HepG2 (cell line): ENCODE measurements around the gene FAM124A. TPM values are rescaled to one million over a fixed set of nuclear protein-coding genes. Genes with fewer than 3 reads are reported as not detected.

ENCODE experiments used
- ATAC-seq: fragments of 200-7000 bp; cut with Tn5 transposase; 3 replicates; pipeline ENCODE4 v1.9.1; 2020; ENCODE audit warnings: mild to moderate bottlenecking, moderate library complexity
- BruUV-seq: library from RNA; stranded (reverse); fragments of 400-500 nt; replicated peaks from 2 replicates; lab custom pipeline; 2021; lab: Mats Ljungman, UMichigan
- CTCF ChIA-PET: fragments of 300-600 bp; formaldehyde crosslinking; extraction: SDS; loops from one replicate; lab custom pipeline; 2021; ENCODE audit warnings: low total read pairs, inconsistent platforms, low intra/inter-chr PET ratio; lab: Yijun Ruan, JAX
- POLR2A ChIA-PET: fragments of 350-600 bp; sonication (Branson Sonifier 250); formaldehyde crosslinking; loops from one replicate; lab custom pipeline; 2020; ENCODE audit warnings: antibody characterized with exemption, inconsistent platforms; lab: Yijun Ruan, JAX
- DNase-seq: peaks from one replicate; pipeline ENCODE4 v3.0.0-alpha.2; 2015; ENCODE audit warnings: low spot score
- FAIRE-seq: peaks from 3 replicates; lab custom pipeline; 2011; peaks lifted over from hg19 to GRCh38; lab: Jason Lieb, UNC
- H2AFZ ChIP-seq: one replicate; pipeline ENCODE4 v1.6.1; 2011; ENCODE audit warnings: low read length, inconsistent platforms
- H3K27ac ChIP-seq: fragments of 300-600 bp; 3 replicates; pipeline ENCODE4 v1.8.0; 2011; ENCODE audit warnings: mixed run types, mild to moderate bottlenecking, mixed read lengths, low read length, inconsistent platforms; ENCODE audit not compliant: insufficient read depth; ENCODE audit errors: extremely low read length
- H3K27me3 ChIP-seq, 2 experiments: fragments of 200-600 bp in 1 of 2; 2 replicates in 1 of 2; 3 replicates in 1 of 2; pipeline versions ENCODE4 v1.6.0 to v1.8.0; 2011; ENCODE audit warnings: low read length in 2 of 2, mild to moderate bottlenecking in 2 of 2, moderate library complexity in 2 of 2, inconsistent platforms in 1 of 2; ENCODE audit not compliant: insufficient read depth in 2 of 2, control insufficient read depth in 1 of 2
- H3K36me3 ChIP-seq, 2 experiments: fragments of 200-600 bp in 1 of 2; replicated peaks in 1 of 2; 2 replicates in 1 of 2; 3 replicates in 1 of 2; pipeline versions ENCODE4 v1.5.1 to v1.8.0; 2011; ENCODE audit warnings: low read length in 2 of 2, inconsistent platforms in 1 of 2; ENCODE audit not compliant: insufficient read depth in 2 of 2, control insufficient read depth in 1 of 2
- H3K4me1 ChIP-seq: 2 replicates; pipeline ENCODE4 v1.5.1; 2012; ENCODE audit warnings: low read length, inconsistent platforms; ENCODE audit not compliant: insufficient read depth
- H3K4me2 ChIP-seq: 2 replicates; pipeline ENCODE4 v1.6.0; 2011; ENCODE audit warnings: low read depth, low read length, inconsistent platforms
- H3K4me3 ChIP-seq, 3 experiments: fragments of 200-600 bp in 1 of 3; sonication (generic), shearing (Covaris generic) in 1 of 3; replicated peaks in 1 of 3; 2 replicates each; pipeline ENCODE4 v1.5.1; 2011 to 2016; ENCODE audit warnings: low read length in 3 of 3, inconsistent platforms in 2 of 3, low read depth in 2 of 3, mild to moderate bottlenecking in 2 of 3, control low read depth in 1 of 3, mixed read lengths in 1 of 3; ENCODE audit not compliant: insufficient read depth in 1 of 3
- H3K79me2 ChIP-seq: one replicate; pipeline ENCODE4 v1.6.1; 2011; ENCODE audit warnings: low read length, inconsistent platforms; ENCODE audit not compliant: insufficient read depth
- H3K9ac ChIP-seq: 2 replicates; pipeline ENCODE4 v1.6.0; 2011; ENCODE audit warnings: mild to moderate bottlenecking, low read depth, low read length, inconsistent platforms; ENCODE audit not compliant: insufficient read depth
- H3K9me3 ChIP-seq: 2 replicates; pipeline ENCODE4 v1.5.1; 2012; ENCODE audit warnings: mild to moderate bottlenecking, low read length
- H4K20me1 ChIP-seq: 2 replicates; pipeline ENCODE4 v1.6.0; 2011; ENCODE audit warnings: inconsistent platforms, mild to moderate bottlenecking, low read length, moderate library complexity; ENCODE audit not compliant: insufficient read depth
- ATRX ChIP-seq: sonication (generic); formaldehyde crosslinking; IDR thresholded peaks from 2 replicates; pipeline ENCODE4 v1.4.0; 2020; ENCODE audit warnings: missing genetic modification reagents, borderline replicate concordance
- CAMTA2 ChIP-seq: sonication (generic); formaldehyde crosslinking; IDR thresholded peaks from 2 replicates; pipeline ENCODE4 v1.4.0; 2020; ENCODE audit warnings: mild to moderate bottlenecking, missing genetic modification reagents, borderline replicate concordance
- RELA ChIP-seq: sonication (generic); formaldehyde crosslinking; IDR thresholded peaks from 2 replicates; pipeline ENCODE4 v1.4.0; 2020; ENCODE audit warnings: missing genetic modification reagents
- SIN3B ChIP-seq: fragments of 150-350 bp; IDR thresholded peaks from 2 replicates; pipeline ENCODE4 v1.6.1; 2014; ENCODE audit warnings: low read length
- ZNF160 ChIP-seq: sonication (generic); formaldehyde crosslinking; IDR thresholded peaks from 2 replicates; pipeline ENCODE4 v1.8.0; 2022; ENCODE audit warnings: mild to moderate bottlenecking, inconsistent platforms, missing genetic modification reagents
- ZNF34 ChIP-seq: sonication (generic); formaldehyde crosslinking; IDR thresholded peaks from 2 replicates; pipeline ENCODE4 v1.4.0; 2020; ENCODE audit warnings: mild to moderate bottlenecking, missing genetic modification reagents, borderline replicate concordance
- ZNF460 ChIP-seq: sonication (generic); formaldehyde crosslinking; IDR thresholded peaks from 2 replicates; pipeline ENCODE4 v1.5.1; 2020; ENCODE audit warnings: missing genetic modification reagents, mild to moderate bottlenecking, borderline replicate concordance
- ZNF468 ChIP-seq: sonication (generic); formaldehyde crosslinking; IDR thresholded peaks from 2 replicates; pipeline ENCODE4 v1.8.0; 2022; ENCODE audit warnings: mild to moderate bottlenecking, moderate library complexity, missing genetic modification reagents
- ZNF549 ChIP-seq: sonication (generic); formaldehyde crosslinking; IDR thresholded peaks from 2 replicates; pipeline ENCODE4 v1.5.0; 2020; ENCODE audit warnings: missing genetic modification reagents
- ZNF652 ChIP-seq: IDR thresholded peaks from 2 replicates; pipeline ENCODE4 v1.6.1; 2016; ENCODE audit warnings: low read depth, borderline replicate concordance
- ZNF879 ChIP-seq: sonication (generic); formaldehyde crosslinking; IDR thresholded peaks from 2 replicates; pipeline ENCODE4 v1.8.1; 2023; ENCODE audit warnings: missing genetic modification reagents
- ZSCAN20 ChIP-seq: sonication (generic); formaldehyde crosslinking; IDR thresholded peaks from 2 replicates; pipeline ENCODE4 v1.4.0; 2020; ENCODE audit warnings: missing genetic modification reagents, mild to moderate bottlenecking, borderline replicate concordance
- ZSCAN30 ChIP-seq: sonication (generic); formaldehyde crosslinking; IDR thresholded peaks from 2 replicates; pipeline ENCODE4 v1.5.0; 2020; ENCODE audit warnings: mild to moderate bottlenecking, missing genetic modification reagents
- ZSCAN31 ChIP-seq: sonication (generic); formaldehyde crosslinking; IDR thresholded peaks from 2 replicates; pipeline ENCODE4 v1.5.0; 2020; ENCODE audit warnings: low read depth, mild to moderate bottlenecking, missing genetic modification reagents
- WGBS: methylation state at CpG from one replicate; pipeline ENCODE4 v1.1.6; 2017; ENCODE audit warnings: low lambda C conversion rate; 5-methylcytosine and 5-hydroxymethylcytosine counted together
- in situ Hi-C: cut with HindIII; loops from 2 replicates; pipeline ENCODE4 v1.10.0; 2017; ENCODE audit warnings: low pct_unique_long_range_greater_than_20kb; ENCODE audit not compliant: extremely low pct_ligation_motif_present
- intact Hi-C: fragments of 100-400 bp; cut with micrococcal nuclease; formaldehyde crosslinking; loops from one replicate; pipeline ENCODE4 v1.10.0; 2022; ENCODE audit not compliant: unreplicated experiment
- polyA plus RNA-seq, 8 experiments: library from polyadenylated mRNA; depleted of rRNA in 3 of 8; stranded (reverse) in 7 of 8; unstranded in 1 of 8; fragments of >200 nt; fragmentation: Illumina TruSeq in 4 of 8; extraction: Trizol in 4 of 8; gene quantifications; 2 replicates each; pipeline versions ENCODE4 v1.2.1 to v1.2.3, GENCODE V29; 2011 to 2016; ENCODE audit warnings: low read depth in 4 of 8, missing spikeins in 1 of 8, mixed read lengths in 1 of 8; ENCODE audit not compliant: insufficient read depth in 1 of 8
- total RNA-seq, 5 experiments: library from RNA; depleted of rRNA; stranded (reverse); fragments of >200 nt; fragmentation: Illumina TruSeq; extraction: Trizol; gene quantifications; 2 replicates each; pipeline ENCODE4 v1.2.3, GENCODE V29; 2016; ENCODE audit warnings: low read depth in 1 of 5
- TF ChIP-seq, protein P1 (sequence below): sonication (generic); formaldehyde crosslinking; IDR thresholded peaks from 2 replicates; pipeline ENCODE4 v1.4.0; 2020; ENCODE audit warnings: missing genetic modification reagents, mild to moderate bottlenecking, borderline replicate concordance
- TF ChIP-seq, protein P2 (sequence below): sonication (generic); formaldehyde crosslinking; IDR thresholded peaks from 2 replicates; pipeline ENCODE4 v1.5.0; 2020; ENCODE audit warnings: mild to moderate bottlenecking, missing genetic modification reagents, borderline replicate concordance

FAM124A gene
- total and polyA plus RNA-seq, 2 of the 13 experiments (the other 11 are each of a cell fraction or from before 2014, with no cell fraction given), result not detected

DNA sequence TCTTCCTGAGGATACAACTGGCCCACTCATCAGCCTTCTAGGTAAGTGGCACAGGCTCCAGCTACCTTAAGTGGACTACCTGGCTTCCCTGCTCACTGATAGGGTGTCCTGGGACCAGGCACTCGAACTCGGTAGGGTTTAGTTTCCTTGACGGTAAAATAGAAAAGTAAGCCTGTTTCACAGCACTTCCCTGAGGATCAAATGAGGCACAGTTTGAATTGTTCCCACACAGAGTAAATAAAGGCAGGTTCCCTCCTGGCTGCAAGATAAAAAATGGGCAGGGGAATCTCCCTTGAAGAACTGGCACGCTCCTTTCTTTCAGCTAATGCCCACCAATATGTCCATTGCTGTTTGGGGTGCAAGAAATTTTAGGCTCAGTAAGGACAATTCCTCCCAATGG, 1.1 kb upstream of the FAM124A start (continued):
- no peak for TF ChIP-seq ZNF34 (CRISPR knock-in tag)
- TF ChIP-seq, protein P1, sequence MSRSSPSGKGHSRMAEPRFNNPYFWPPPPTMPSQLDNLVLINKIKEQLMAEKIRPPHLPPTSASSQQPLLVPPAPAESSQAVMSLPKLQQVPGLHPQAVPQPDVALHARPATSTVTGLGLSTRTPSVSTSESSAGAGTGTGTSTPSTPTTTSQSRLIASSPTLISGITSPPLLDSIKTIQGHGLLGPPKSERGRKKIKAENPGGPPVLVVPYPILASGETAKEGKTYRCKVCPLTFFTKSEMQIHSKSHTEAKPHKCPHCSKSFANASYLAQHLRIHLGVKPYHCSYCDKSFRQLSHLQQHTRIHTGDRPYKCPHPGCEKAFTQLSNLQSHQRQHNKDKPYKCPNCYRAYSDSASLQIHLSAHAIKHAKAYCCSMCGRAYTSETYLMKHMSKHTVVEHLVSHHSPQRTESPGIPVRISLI (CRISPR knock-in tag), result no peak
- no peak for TF ChIP-seq ZNF652 (CRISPR knock-in tag)
- TF ChIP-seq ZNF460 (CRISPR knock-in tag), result no peak
- no peak for TF ChIP-seq ZSCAN30 (CRISPR knock-in tag)

DNA sequence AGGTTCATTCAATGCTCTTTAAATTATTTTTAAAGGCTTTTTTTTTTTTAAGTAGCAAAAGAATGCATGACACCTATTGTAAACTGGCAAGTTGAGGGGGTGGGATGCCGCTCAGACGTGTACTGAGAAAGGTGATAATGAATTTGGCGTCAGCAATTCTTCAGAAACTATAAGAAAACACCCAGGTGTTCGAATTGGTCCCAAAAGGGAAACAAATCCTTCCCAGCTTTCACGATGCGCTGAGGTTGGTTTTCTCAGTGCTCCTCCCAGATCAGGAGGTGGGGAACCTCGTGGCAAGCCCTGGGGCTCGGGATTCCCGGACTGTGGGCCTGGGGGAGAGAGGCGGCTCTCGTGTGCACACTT, 543 bp upstream of the FAM124A start:
- H2AFZ ChIP-seq, result no peak overlapping the region
- H3K9me3 ChIP-seq, result no peaks in the 10 kb centered on the region
- peaks cover 11% of the 10 kb centered on the region; the same call in 1 of the 2 replicates for H3K4me1 ChIP-seq
- in situ Hi-C loops, result no loop called here
- H3K27me3 ChIP-seq, result peaks cover 4 to 55% of the 10 kb centered on the region in 2 experiments
- TF ChIP-seq CAMTA2 (CRISPR knock-in tag) (no peak), ZSCAN31 (CRISPR knock-in tag) (no peak), ATRX (CRISPR knock-in tag) (no peak), ZNF549 (CRISPR knock-in tag) (no peak), SIN3B (no peak), ZNF160 (CRISPR knock-in tag) (no peak), ZSCAN20 (CRISPR knock-in tag) (no peak), ZNF879 (CRISPR knock-in tag) (no peak), ZNF468 (no peak), RELA (no peak)
- TF ChIP-seq, protein P2, sequence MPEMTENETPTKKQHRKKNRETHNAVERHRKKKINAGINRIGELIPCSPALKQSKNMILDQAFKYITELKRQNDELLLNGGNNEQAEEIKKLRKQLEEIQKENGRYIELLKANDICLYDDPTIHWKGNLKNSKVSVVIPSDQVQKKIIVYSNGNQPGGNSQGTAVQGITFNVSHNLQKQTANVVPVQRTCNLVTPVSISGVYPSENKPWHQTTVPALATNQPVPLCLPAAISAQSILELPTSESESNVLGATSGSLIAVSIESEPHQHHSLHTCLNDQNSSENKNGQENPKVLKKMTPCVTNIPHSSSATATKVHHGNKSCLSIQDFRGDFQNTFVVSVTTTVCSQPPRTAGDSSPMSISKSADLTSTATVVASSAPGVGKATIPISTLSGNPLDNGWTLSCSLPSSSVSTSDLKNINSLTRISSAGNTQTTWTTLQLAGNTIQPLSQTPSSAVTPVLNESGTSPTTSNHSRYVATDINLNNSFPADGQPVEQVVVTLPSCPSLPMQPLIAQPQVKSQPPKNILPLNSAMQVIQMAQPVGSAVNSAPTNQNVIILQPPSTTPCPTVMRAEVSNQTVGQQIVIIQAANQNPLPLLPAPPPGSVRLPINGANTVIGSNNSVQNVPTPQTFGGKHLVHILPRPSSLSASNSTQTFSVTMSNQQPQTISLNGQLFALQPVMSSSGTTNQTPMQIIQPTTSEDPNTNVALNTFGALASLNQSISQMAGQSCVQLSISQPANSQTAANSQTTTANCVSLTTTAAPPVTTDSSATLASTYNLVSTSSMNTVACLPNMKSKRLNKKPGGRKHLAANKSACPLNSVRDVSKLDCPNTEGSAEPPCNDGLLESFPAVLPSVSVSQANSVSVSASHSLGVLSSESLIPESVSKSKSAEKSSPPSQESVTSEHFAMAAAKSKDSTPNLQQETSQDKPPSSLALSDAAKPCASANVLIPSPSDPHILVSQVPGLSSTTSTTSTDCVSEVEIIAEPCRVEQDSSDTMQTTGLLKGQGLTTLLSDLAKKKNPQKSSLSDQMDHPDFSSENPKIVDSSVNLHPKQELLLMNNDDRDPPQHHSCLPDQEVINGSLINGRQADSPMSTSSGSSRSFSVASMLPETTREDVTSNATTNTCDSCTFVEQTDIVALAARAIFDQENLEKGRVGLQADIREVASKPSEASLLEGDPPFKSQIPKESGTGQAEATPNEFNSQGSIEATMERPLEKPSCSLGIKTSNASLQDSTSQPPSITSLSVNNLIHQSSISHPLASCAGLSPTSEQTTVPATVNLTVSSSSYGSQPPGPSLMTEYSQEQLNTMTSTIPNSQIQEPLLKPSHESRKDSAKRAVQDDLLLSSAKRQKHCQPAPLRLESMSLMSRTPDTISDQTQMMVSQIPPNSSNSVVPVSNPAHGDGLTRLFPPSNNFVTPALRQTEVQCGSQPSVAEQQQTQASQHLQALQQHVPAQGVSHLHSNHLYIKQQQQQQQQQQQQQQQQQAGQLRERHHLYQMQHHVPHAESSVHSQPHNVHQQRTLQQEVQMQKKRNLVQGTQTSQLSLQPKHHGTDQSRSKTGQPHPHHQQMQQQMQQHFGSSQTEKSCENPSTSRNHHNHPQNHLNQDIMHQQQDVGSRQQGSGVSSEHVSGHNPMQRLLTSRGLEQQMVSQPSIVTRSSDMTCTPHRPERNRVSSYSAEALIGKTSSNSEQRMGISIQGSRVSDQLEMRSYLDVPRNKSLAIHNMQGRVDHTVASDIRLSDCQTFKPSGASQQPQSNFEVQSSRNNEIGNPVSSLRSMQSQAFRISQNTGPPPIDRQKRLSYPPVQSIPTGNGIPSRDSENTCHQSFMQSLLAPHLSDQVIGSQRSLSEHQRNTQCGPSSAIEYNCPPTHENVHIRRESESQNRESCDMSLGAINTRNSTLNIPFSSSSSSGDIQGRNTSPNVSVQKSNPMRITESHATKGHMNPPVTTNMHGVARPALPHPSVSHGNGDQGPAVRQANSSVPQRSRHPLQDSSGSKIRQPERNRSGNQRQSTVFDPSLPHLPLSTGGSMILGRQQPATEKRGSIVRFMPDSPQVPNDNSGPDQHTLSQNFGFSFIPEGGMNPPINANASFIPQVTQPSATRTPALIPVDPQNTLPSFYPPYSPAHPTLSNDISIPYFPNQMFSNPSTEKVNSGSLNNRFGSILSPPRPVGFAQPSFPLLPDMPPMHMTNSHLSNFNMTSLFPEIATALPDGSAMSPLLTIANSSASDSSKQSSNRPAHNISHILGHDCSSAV (CRISPR knock-in tag), result no peak
- H3K36me3 ChIP-seq, result no peaks in the 10 kb centered on the region
- intact Hi-C loops, result no loop called here
- WGBS, result 7% methylated on average over 6 of the region's 11 CpGs
- ChIA-PET CTCF (no interaction called here), POLR2A (no interaction called here)
- DNase-seq (no peak), ATAC-seq (no peak), FAIRE-seq (no peak)
- no peaks in the 10 kb centered on the region for H4K20me1 ChIP-seq
- no TSS peak for BruUV-seq
- no peak overlapping the region for H3K9ac ChIP-seq
- no peak overlapping the region for H3K27ac ChIP-seq
- H3K4me3 ChIP-seq, result peak overlapping the region; percentile 40 to 79 (median 49); a peak in 4 of 6 replicates
- peak overlapping the region; percentile 91 for H3K4me2 ChIP-seq
- H3K79me2 ChIP-seq, result no peaks in the 10 kb centered on the region
